ENCODE data around the gene CDH26.

CDH26 gene

DNA sequence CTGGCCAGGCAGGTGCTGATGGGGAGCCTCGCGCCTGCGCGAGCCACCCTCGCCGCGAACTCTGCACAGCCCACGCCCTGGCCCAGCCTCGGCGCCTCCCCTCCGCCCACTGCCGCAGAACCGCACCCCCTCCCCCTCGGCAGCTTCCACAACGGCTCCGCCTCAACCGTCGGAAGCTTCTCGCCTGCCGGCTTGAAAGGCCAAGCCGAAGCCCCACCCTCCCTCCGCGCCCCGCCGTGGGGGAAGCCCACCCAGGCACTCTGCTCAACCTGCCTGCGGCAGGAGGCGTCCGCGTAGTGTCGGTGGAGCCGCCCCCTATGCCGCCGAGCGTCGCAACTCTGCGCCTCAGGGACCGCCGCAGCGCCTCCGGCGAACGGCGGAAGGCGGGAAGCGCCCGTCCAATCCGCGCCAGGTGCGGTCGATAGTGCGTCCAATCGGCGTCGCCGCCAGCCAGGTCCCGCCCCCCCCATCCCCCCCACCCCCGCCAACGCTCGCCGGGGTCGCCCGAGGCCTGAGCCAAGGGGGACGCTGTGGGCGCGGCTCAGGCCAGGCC lies 24.9 kb upstream of the CDH26 start, which contains the start of gene SYCP2:
Gene SYCP2, minus strand, starts transcription at position 342 of the 553 bp plus-strand sequence. CDS start 11,224 bp downstream, outside the sequence.
- no peaks in the 10 kb centered on the region for H3K27me3 ChIP-seq (ENCODE audit: control insufficient read depth in 1 of 2, insufficient read depth in 2 of 2, low read length in 2 of 2)
- H3K4me3 ChIP-seq (ENCODE audit: low read length in 2 of 2): peak within 1 kb of the TSS; percentile 70 to 83
- H3K9ac ChIP-seq (ENCODE audit: low read length in 2 of 2): peak within 1 kb of the TSS; percentile 53 to 73
- H3K9me3 ChIP-seq (ENCODE audit: control insufficient read depth in 2 of 2, low read length in 2 of 2): no peaks in the 10 kb centered on the region
- peaks cover 11% of the 10 kb centered on the region for H3K4me1 ChIP-seq (ENCODE audit: control insufficient read depth, insufficient read depth, low read length)
- H3K27ac ChIP-seq (ENCODE audit: low read length): no peak within 1 kb of the TSS
- H3K36me3 ChIP-seq (ENCODE audit: control insufficient read depth in 2 of 2, insufficient read depth in 2 of 2, low read length in 2 of 2): no peaks in the 10 kb centered on the region

DNA sequence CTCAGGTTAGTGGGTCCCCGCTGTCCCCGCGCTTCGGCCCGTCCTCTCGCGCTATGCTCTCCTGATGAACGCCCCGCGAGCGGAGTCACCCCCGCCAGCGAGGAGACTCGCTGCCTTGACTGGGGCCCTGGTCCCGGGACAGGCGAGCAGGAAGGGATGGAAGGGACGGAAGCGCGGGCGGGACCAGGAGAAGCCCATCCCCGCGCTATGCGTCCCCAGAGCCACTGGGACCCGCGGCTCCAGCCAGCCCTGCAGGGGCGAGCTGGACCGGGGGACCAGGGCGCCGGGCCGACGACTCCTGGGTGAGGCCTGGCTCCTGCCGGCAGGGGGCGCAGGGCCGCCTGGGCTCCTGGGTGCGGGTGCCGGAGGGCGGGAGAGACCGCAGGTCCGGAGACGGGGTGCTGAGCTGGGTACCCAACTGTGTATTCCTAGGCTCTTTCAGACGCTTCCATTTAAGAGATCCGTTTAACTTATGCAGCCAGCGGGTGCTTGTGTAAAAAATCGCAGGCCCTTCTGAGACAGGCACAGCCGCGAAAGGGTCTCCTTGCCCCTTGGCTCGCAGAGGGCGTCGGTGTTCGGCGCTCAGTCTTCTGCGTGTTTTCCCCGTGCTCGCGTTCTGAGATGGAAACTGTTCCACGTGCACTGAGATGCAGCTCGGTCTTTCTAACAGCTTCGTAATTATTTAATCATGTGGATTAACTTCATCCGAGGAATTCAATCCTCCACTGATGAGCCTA lies 24.2 kb upstream of the CDH26 start:
- Histone ChIP-seq H3K27me3 (ENCODE audit: control insufficient read depth in 1 of 2, insufficient read depth in 2 of 2, low read length in 2 of 2) (no peaks in the 10 kb centered on the region), H3K9me3 (ENCODE audit: control insufficient read depth in 2 of 2, low read length in 2 of 2) (no peaks in the 10 kb centered on the region), H3K36me3 (ENCODE audit: control insufficient read depth in 2 of 2, insufficient read depth in 2 of 2, low read length in 2 of 2) (no peaks in the 10 kb centered on the region), H3K4me3 (ENCODE audit: low read length in 2 of 2) (peak overlapping the region; percentile 70 to 83), H3K9ac (ENCODE audit: low read length in 2 of 2) (peak overlapping the region; percentile 53 to 73), H3K4me1 (ENCODE audit: control insufficient read depth, insufficient read depth, low read length) (peaks cover 18% of the 10 kb centered on the region), H3K27ac (ENCODE audit: low read length) (no peak overlapping the region)

DNA sequence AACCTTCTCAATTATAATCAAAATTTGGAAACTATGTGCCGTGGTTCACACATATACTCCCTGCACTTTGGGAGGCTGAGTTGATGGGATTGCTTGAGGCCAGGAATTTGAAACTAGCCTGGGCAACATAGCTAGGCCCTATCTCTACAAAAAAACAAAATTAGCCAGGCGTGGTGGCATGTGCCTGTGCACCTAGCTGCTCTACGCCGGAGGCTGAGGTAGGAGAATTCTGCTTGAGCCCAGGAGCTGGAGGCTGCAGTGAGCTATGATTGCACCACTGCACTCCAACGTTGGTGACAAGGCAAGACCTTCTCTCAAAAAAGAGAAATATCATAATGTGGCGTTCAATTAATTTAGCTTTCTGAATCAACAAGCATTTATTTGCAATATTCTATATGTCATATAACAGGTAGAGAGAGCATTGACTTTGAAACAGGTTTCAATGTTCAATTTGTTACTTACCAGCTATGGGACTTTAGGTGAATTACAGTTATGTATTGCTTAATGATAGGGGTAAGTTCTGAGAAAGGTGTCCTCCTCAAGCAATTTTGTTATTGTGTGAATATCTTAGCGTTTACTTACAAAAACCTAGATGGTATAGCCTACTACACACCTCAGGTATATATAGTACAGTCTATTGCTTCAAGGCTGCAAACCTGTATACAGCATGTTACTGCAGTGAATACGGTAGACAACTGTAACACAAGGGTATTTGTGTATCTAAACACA lies 22.6 kb upstream of the CDH26 start:
- Histone ChIP-seq H3K9ac (ENCODE audit: low read length in 2 of 2) (no peak overlapping the region), H3K27me3 (ENCODE audit: control insufficient read depth in 1 of 2, insufficient read depth in 2 of 2, low read length in 2 of 2) (no peaks in the 10 kb centered on the region), H3K4me3 (ENCODE audit: low read length in 2 of 2) (no peak overlapping the region), H3K27ac (ENCODE audit: low read length) (no peak overlapping the region), H3K36me3 (ENCODE audit: control insufficient read depth in 2 of 2, insufficient read depth in 2 of 2, low read length in 2 of 2) (no peaks in the 10 kb centered on the region), H3K4me1 (ENCODE audit: control insufficient read depth, insufficient read depth, low read length) (peaks cover 22% of the 10 kb centered on the region), H3K9me3 (ENCODE audit: control insufficient read depth in 2 of 2, low read length in 2 of 2) (no peaks in the 10 kb centered on the region)

DNA sequence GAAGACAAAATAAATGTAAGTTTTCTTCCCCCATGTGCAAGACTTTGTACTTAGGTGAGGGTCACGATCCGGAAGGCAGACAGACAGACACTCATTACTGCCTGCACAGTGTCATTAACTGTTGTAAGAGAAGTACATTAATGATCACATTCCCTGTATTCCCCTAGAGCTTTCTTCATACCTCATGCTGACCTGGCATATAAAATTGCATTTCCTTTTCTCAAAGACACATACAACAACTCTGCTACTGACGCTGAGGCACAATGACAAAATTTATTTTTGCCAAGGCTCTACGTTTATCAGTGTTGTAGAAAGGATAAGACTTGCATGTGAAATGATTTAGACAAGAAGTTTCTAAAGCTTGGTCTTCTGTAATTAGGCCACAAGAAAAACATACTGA lies 21.8 kb upstream of the CDH26 start:
- H3K4me3 ChIP-seq (ENCODE audit: low read length in 2 of 2): no peak overlapping the region
- H3K4me1 ChIP-seq (ENCODE audit: control insufficient read depth, insufficient read depth, low read length): peaks cover 29% of the 10 kb centered on the region
- no peaks in the 10 kb centered on the region for H3K36me3 ChIP-seq (ENCODE audit: control insufficient read depth in 2 of 2, insufficient read depth in 2 of 2, low read length in 2 of 2)
- no peaks in the 10 kb centered on the region for H3K9me3 ChIP-seq (ENCODE audit: control insufficient read depth in 2 of 2, low read length in 2 of 2)
- no peak overlapping the region for H3K9ac ChIP-seq (ENCODE audit: low read length in 2 of 2)
- H3K27me3 ChIP-seq (ENCODE audit: control insufficient read depth in 1 of 2, insufficient read depth in 2 of 2, low read length in 2 of 2): no peaks in the 10 kb centered on the region
- no peak overlapping the region for H3K27ac ChIP-seq (ENCODE audit: low read length)

DNA sequence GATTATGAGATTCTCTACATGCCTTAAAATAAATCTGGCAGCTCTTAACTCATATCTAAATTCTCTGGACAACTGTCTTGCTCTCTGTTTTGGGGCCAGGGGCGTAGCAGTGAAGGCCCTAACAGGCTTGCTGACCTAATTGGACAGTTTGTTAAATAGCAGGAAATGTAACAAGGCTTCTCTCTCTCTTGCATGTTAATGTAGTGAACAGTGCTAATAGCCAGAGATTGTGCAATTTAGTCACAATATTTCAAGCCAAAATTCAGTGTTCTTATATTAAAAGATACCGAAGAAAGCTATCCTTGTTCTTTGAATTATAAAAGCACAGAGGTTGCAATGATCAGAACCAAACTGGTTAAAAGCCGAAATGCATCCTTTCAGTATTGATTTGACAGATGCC lies 21.1 kb upstream of the CDH26 start:
- Histone ChIP-seq H3K27me3 (ENCODE audit: control insufficient read depth in 1 of 2, insufficient read depth in 2 of 2, low read length in 2 of 2) (no peaks in the 10 kb centered on the region), H3K9me3 (ENCODE audit: control insufficient read depth in 2 of 2, low read length in 2 of 2) (no peaks in the 10 kb centered on the region), H3K4me3 (ENCODE audit: low read length in 2 of 2) (no peak overlapping the region), H3K36me3 (ENCODE audit: control insufficient read depth in 2 of 2, insufficient read depth in 2 of 2, low read length in 2 of 2) (no peaks in the 10 kb centered on the region), H3K4me1 (ENCODE audit: control insufficient read depth, insufficient read depth, low read length) (peaks cover 32% of the 10 kb centered on the region), H3K27ac (ENCODE audit: low read length) (no peak overlapping the region), H3K9ac (ENCODE audit: low read length in 2 of 2) (no peak overlapping the region)

DNA sequence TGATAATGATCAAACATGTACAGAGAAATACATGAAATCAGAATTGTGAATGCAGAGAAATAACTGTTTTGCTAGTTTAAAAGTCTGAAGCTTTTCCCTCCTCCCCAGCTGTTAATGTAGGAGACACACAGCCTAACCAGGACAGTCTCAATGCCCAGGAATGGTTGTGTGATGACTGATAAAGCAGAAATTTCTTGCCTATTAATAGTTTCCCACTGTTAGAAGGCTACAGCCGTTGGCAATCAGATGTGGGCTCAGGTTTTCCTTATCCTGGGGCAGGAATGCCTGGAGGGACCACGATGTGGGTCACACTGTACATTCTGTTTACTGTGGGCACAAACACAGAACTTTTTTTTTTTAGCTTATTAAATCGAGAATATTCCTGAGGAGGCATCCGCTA lies 20.0 kb upstream of the CDH26 start:
- no peak overlapping the region for H3K27ac ChIP-seq (ENCODE audit: low read length)
- no peak overlapping the region for H3K9ac ChIP-seq (ENCODE audit: low read length in 2 of 2)
- H3K27me3 ChIP-seq (ENCODE audit: control insufficient read depth in 1 of 2, insufficient read depth in 2 of 2, low read length in 2 of 2): no peaks in the 10 kb centered on the region
- no peaks in the 10 kb centered on the region for H3K9me3 ChIP-seq (ENCODE audit: control insufficient read depth in 2 of 2, low read length in 2 of 2)
- peak overlapping the region in 1 of 2 donors; percentile 95 for H3K4me3 ChIP-seq (ENCODE audit: low read length in 2 of 2)
- peaks cover 0 to 6% of the 10 kb centered on the region in 2 donors for H3K36me3 ChIP-seq (ENCODE audit: control insufficient read depth in 2 of 2, insufficient read depth in 2 of 2, low read length in 2 of 2)
- peaks cover 32% of the 10 kb centered on the region for H3K4me1 ChIP-seq (ENCODE audit: control insufficient read depth, insufficient read depth, low read length)

DNA sequence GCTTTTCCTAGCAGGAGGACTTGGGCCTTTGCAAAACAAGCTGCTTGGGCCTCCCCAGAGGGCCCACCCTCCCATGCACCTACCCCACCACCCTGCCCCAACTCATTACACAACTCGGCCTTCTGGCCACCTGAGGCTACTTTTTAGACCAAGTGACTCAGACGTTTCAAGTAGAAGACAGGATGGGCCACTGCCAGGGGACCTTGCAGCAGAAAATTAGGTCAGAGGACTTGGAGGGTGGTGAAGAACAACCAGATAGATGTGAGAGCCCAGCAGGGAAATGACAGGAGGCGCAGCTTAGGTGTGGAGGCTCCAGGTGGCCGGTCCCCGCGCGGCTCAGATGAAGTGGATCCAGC lies 19.5 kb upstream of the CDH26 start:
- Histone ChIP-seq H3K27ac (ENCODE audit: low read length) (no peak overlapping the region), H3K4me3 (ENCODE audit: low read length in 2 of 2) (peak overlapping the region in 1 of 2 donors; percentile 95), H3K9ac (ENCODE audit: low read length in 2 of 2) (no peak overlapping the region), H3K27me3 (ENCODE audit: control insufficient read depth in 1 of 2, insufficient read depth in 2 of 2, low read length in 2 of 2) (no peaks in the 10 kb centered on the region), H3K4me1 (ENCODE audit: control insufficient read depth, insufficient read depth, low read length) (peaks cover 32% of the 10 kb centered on the region), H3K9me3 (ENCODE audit: control insufficient read depth in 2 of 2, low read length in 2 of 2) (no peaks in the 10 kb centered on the region), H3K36me3 (ENCODE audit: control insufficient read depth in 2 of 2, insufficient read depth in 2 of 2, low read length in 2 of 2) (peaks cover 0 to 7% of the 10 kb centered on the region in 2 donors)

DNA sequence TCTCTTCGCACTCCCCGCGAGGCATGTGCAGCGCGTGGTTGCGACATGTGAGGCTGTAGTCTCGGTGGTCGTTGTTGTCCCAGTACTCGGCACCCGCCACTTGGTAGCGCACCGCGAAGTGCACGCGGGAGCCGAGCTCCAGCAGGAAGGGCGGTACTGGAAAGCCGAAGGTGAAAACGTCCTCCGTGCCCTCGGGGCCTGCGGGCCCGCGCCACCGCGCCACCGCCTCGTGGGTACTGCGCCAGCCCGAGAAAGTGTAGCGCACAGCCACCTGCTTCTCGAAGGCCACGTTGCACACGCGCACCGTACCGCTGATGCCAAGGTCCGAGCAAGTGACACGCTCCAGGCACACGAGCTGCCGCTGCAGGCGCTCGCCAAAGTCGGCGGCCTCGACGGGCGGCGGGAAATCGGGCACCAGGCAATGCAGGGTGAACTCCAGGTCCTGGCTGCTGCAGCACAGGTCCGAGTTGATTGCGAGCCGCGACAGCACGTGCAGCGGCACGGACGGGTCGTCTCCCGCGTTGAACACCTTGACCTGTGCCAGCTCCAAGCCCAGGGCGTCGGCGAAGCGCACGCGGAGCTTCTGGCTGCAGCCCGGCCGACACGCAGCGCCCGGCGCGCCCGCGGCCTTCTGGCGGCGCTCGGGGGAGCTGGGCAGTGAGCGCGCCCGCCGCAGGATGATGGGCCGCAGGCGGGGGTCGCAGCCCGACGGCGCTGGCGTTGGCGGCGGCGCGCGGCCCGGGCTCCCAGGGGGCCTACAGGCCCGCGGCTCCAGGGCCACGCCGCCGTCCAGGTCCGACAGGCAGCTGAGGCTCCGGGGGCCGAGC lies 19.0 kb upstream of the CDH26 start:
- Histone ChIP-seq H3K27me3 (ENCODE audit: control insufficient read depth in 1 of 2, insufficient read depth in 2 of 2, low read length in 2 of 2) (no peaks in the 10 kb centered on the region), H3K9ac (ENCODE audit: low read length in 2 of 2) (peak overlapping the region; percentile 72 to 81), H3K4me3 (ENCODE audit: low read length in 2 of 2) (peak overlapping the region; percentile 86 to 95), H3K36me3 (ENCODE audit: control insufficient read depth in 2 of 2, insufficient read depth in 2 of 2, low read length in 2 of 2) (peaks cover 4 to 12% of the 10 kb centered on the region in 2 donors), H3K9me3 (ENCODE audit: control insufficient read depth in 2 of 2, low read length in 2 of 2) (no peaks in the 10 kb centered on the region), H3K4me1 (ENCODE audit: control insufficient read depth, insufficient read depth, low read length) (peaks cover 28% of the 10 kb centered on the region), H3K27ac (ENCODE audit: low read length) (peak overlapping the region; percentile 96)

DNA sequence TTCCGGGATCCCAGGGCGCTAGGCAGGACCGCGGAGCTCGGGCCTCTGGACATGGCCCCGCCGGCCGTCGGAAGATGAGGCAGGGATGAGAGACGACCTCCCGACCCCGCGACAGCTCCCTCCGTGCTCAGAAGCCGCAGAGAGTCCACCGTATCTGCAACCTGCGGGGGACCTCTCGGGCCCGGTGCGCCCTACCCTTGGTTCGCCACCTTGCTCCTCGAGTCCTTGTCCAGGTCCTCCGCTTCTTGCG lies 18.4 kb upstream of the CDH26 start:
- Histone ChIP-seq H3K27ac (ENCODE audit: low read length) (peak overlapping the region; percentile 96), H3K4me3 (ENCODE audit: low read length in 2 of 2) (peak overlapping the region; percentile 86 to 95), H3K9me3 (ENCODE audit: control insufficient read depth in 2 of 2, low read length in 2 of 2) (no peaks in the 10 kb centered on the region), H3K9ac (ENCODE audit: low read length in 2 of 2) (peak overlapping the region; percentile 72 to 81), H3K4me1 (ENCODE audit: control insufficient read depth, insufficient read depth, low read length) (peaks cover 28% of the 10 kb centered on the region), H3K36me3 (ENCODE audit: control insufficient read depth in 2 of 2, insufficient read depth in 2 of 2, low read length in 2 of 2) (peaks cover 5 to 18% of the 10 kb centered on the region in 2 donors), H3K27me3 (ENCODE audit: control insufficient read depth in 1 of 2, insufficient read depth in 2 of 2, low read length in 2 of 2) (no peaks in the 10 kb centered on the region)

DNA sequence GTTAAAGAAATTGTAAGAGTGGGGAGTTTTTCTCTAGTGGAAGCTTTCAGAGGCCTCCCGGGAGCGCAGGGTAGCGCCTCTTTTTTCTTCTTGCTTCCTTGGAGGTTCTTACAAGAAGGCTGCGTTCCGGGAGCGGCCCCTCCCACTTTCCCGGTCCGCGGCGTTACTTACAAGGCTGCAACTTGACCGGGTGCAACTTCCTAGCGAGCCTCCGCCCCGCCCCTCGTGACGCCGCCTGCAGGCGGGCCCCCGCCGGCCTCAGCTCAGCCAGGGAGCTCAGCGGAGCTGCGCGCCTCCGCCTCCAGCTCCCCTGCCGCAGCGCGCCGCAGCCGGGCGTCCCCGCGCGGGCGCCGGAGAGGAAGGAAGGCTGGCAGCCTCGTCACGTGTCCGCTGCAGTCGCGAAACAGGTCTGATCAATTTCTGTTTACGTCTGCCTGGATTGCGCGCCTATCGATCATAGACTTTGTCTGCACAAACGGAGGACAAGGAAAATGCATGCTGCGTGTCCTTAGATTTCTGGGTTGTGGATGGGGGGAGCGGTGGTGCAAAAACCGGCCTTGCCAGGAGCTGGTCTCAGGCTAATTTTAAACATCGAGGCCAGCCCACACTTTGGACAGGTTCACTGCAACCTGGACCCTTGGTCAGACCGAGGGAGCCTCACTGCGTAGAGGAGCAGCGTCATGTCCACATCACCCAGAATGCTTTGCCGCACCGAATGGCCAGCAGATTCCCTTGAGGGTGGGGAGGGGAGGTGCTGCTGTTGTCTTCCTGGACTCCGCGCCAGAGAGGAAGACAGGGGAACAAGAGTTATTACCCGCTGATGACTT lies 17.9 kb upstream of the CDH26 start, which contains the start of the genes FAM217B and PPP1R3D:
Gene FAM217B, plus strand, starts transcription at position 261 of the 827 bp plus-strand sequence. CDS start 3,555 bp downstream, outside the sequence.
Gene PPP1R3D, minus strand, starts transcription at position 177 of the 827 bp plus-strand sequence. CDS start 374 bp downstream, outside the sequence.
- H3K4me3 ChIP-seq (ENCODE audit: low read length in 2 of 2): peak within 1 kb of the TSS; percentile 95 to 98
- peaks cover 6 to 19% of the 10 kb centered on the region in 2 donors for H3K36me3 ChIP-seq (ENCODE audit: control insufficient read depth in 2 of 2, insufficient read depth in 2 of 2, low read length in 2 of 2)
- peaks cover 28% of the 10 kb centered on the region for H3K4me1 ChIP-seq (ENCODE audit: control insufficient read depth, insufficient read depth, low read length)
- H3K9ac ChIP-seq (ENCODE audit: low read length in 2 of 2): peak within 1 kb of the TSS; percentile 94 to 95
- no peaks in the 10 kb centered on the region for H3K27me3 ChIP-seq (ENCODE audit: control insufficient read depth in 1 of 2, insufficient read depth in 2 of 2, low read length in 2 of 2)
- H3K27ac ChIP-seq (ENCODE audit: low read length): peak within 1 kb of the TSS; percentile 96
- no peaks in the 10 kb centered on the region for H3K9me3 ChIP-seq (ENCODE audit: control insufficient read depth in 2 of 2, low read length in 2 of 2)

Measured in stomach smooth muscle (tissue), 2 donors.